Measurements from ENCODE around the gene MARF1. TPM values are rescaled to one million over a fixed set of nuclear protein-coding genes. Genes with fewer than 3 reads are reported as not detected.
A peak's percentile ranks its signal among the peaks of the same experiment; 100 is the strongest.

Gene MARF1
- total and polyA plus RNA-seq, 2 of the 8 experiments (the other 6 are each of a cell fraction or from before 2014, with no cell fraction given) = 5.6 to 31.4 TPM

DNA sequence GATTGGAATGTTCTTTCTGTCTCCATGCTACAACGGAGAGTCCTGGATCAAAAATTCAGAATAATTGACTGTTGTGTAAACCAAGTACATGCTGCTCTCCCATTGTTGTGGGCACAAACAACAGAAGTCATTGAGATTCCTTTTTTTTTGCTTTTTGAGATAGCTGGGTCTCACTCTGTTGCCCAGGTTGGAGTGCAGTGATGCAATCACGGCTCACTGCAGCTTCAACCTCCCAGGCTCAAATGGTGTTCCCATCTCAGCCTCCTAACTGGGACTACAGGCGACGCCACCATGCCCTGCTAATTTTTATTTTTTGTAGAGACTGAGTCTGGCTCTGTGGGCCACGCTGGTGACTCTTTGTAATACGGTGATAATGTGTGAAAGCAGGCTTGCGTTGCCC, 31.6 kb upstream of the MARF1 start:
- Histone ChIP-seq H3K4me1 (replicated peaks in 1 of 4; ENCODE audit: control insufficient read depth in 3 of 4, insufficient read depth in 4 of 4, low read length in 3 of 4) (no peaks in the 10 kb centered on the region; a peak in 1 of 7 replicates), H3K9ac (replicated peaks in 1 of 4; ENCODE audit: extremely low read depth in 1 of 4, low read depth in 3 of 4, low read length in 3 of 4) (no peak overlapping the region), H3K36me3 (ENCODE audit: control insufficient read depth in 2 of 4, insufficient read depth in 4 of 4, low read length in 3 of 4) (peaks cover 2 to 7% (median 6%) of the 10 kb centered on the region in 4 experiments; a peak in 5 of 8 replicates), H2BK120ac (replicated peaks; ENCODE audit: low read depth, low read length) (no peak overlapping the region), H3K4ac (replicated peaks; ENCODE audit: insufficient read length, low read depth, low read length) (no peak overlapping the region), H3K4me3 (ENCODE audit: extremely low read depth in 1 of 4, insufficient read depth in 2 of 4, low read depth in 3 of 4, low read length in 4 of 4) (no peak overlapping the region), H3K56ac (replicated peaks; ENCODE audit: insufficient read length, low read depth, low read length) (no peak overlapping the region), H3K23me2 (ENCODE audit: low read depth, low read length) (no peaks in the 10 kb centered on the region), H2BK5ac (ENCODE audit: low read depth, low read length) (no peak overlapping the region), H3K4me2 (ENCODE audit: insufficient read depth in 1 of 2, low read depth in 2 of 2, low read length in 2 of 2) (no peak overlapping the region), H2AK5ac (ENCODE audit: low read depth, low read length) (no peak overlapping the region), H3K79me2 (ENCODE audit: control insufficient read depth in 1 of 2, insufficient read depth in 2 of 2, low read length in 2 of 2) (no peaks in the 10 kb centered on the region), H3K9me3 (ENCODE audit: insufficient read depth in 2 of 2, low read depth in 1 of 2, low read length in 1 of 2) (no peaks in the 10 kb centered on the region), H3K79me1 (ENCODE audit: low read depth, low read length) (no peaks in the 10 kb centered on the region), H4K5ac (ENCODE audit: insufficient read length, low read depth, low read length) (no peak overlapping the region), H2BK20ac (ENCODE audit: low read length) (no peak overlapping the region), H3K14ac (ENCODE audit: insufficient read length) (no peak overlapping the region), H3K27ac (ENCODE audit: low read depth, low read length) (no peak overlapping the region), H3K18ac (ENCODE audit: extremely low read depth, low read length) (no peak overlapping the region), H4K20me1 (replicated peaks in 1 of 2; ENCODE audit: control insufficient read depth in 1 of 2, insufficient read depth in 2 of 2, low read length in 2 of 2) (no peaks in the 10 kb centered on the region), H2AFZ (ENCODE audit: low read length) (no peak overlapping the region), H4K91ac (replicated peaks; ENCODE audit: insufficient read length, low read length) (no peak overlapping the region), H3K23ac (ENCODE audit: insufficient read length) (no peak overlapping the region), H2BK12ac (ENCODE audit: low read depth, low read length) (no peak overlapping the region), H2BK15ac (ENCODE audit: low read length) (no peak overlapping the region), H3K27me3 (replicated peaks in 1 of 4; ENCODE audit: control insufficient read depth in 3 of 4, extremely low read depth in 1 of 4, insufficient read depth in 3 of 4, low read length in 3 of 4) (no peaks in the 10 kb centered on the region), H4K8ac (ENCODE audit: extremely low read depth, insufficient read depth, low read length) (no peak overlapping the region)
- ChIA-PET POLR2A (ENCODE audit: partially characterized antibody) (no interaction called here), CTCF (ENCODE audit: partially characterized antibody) (interaction anchor here (1.4 kb wide), 1 partner anchor 15 kb away, joined by 3 read pairs; no protein-coding TSS in a partner anchor)
- FAIRE-seq (no peak), DNase-seq (ENCODE audit: low read depth in 1 of 2, low spot score in 2 of 2) (no peak)
- no peak for TF ChIP-seq KDM1A (IDR thresholded peaks at IDR 0.05; ENCODE audit: borderline replicate concordance, low read length)
- TF ChIP-seq NANOG (IDR thresholded peaks at IDR 0.05; ENCODE audit: insufficient read depth, low read depth, low read length, poor library complexity, severe bottlenecking) = no peak
- 0 out of 2 replicates have a peak, but pooled peaks have one; percentile 44 for TF ChIP-seq CEBPB (IDR thresholded peaks at IDR 0.05; ENCODE audit: low read depth, low read length)
- 94% methylated on average over 7 of the region's 7 CpGs; no CpG with 5 or more reads in 1 of the 2 experiments for WGBS, 2 experiments (ENCODE audit: extremely low coverage in 1 of 2, insufficient coverage in 1 of 2, insufficient read length in 1 of 2, insufficient replicate concordance in 2 of 2, low coverage in 1 of 2, low lambda C conversion rate in 2 of 2, missing lambda C conversion rate in 1 of 2)

Data from H1 (cell line).